Gastroesophageal sphincter (tissue), 4 donors: ENCODE data around the gene ZNF587B. TPM values are rescaled to one million over a fixed set of nuclear protein-coding genes. Genes with fewer than 3 reads are reported as not detected.
A peak's percentile ranks its signal among the peaks of the same experiment; 100 is the strongest.
"Not testable (repeated sequence)": the region's sequence is repeated elsewhere in the genome, so short reads cannot be mapped to it uniquely, and the experiment has no call there.

Source experiments
- ATAC-seq: fragments of 150-250 bp; one replicate; pipeline ENCODE4 v1.9.1; 2016; ENCODE audit warnings: mild to moderate bottlenecking, moderate library complexity
- H3K27ac ChIP-seq, 4 donors: fragments of 200-600 bp; sonication (generic) in 3 of 4; 1 replicate in 3 of 4; 2 replicates in 1 of 4; pipeline ENCODE4 v1.5.1; 2016 to 2019
- H3K27me3 ChIP-seq: fragments of 200-600 bp; sonication (generic); one replicate; pipeline ENCODE4 v1.5.1; 2019
- H3K36me3 ChIP-seq, 2 donors: fragments of 200-600 bp; sonication (generic); one replicate each; pipeline ENCODE4 v1.5.1; 2019; ENCODE audit warnings: control low read depth in 1 of 2
- H3K4me1 ChIP-seq, 3 donors: fragments of 200-600 bp; sonication (generic); 1 replicate in 2 of 3; 2 replicates in 1 of 3; pipeline ENCODE4 v1.5.1; 2016 to 2019; ENCODE audit warnings: control low read depth in 2 of 3
- H3K4me3 ChIP-seq, 2 donors: fragments of 200-600 bp; sonication (generic); one replicate each; pipeline ENCODE4 v1.5.1; 2019; ENCODE audit warnings: mild to moderate bottlenecking in 1 of 2, moderate library complexity in 1 of 2
- H3K9me3 ChIP-seq, 3 donors: fragments of 200-600 bp; sonication (generic); one replicate each; pipeline ENCODE4 v1.5.1; 2017 to 2019; ENCODE audit warnings: control low read depth in 2 of 3
- EP300 ChIP-seq: sonication (generic); formaldehyde crosslinking; IDR thresholded peaks from one replicate; pipeline ENCODE4 v1.6.1; 2017; ENCODE audit warnings: antibody characterized with exemption, mild to moderate bottlenecking
- POLR2A ChIP-seq, 2 donors: fragments of 450-650 bp; IDR thresholded peaks; one replicate each; pipeline ENCODE4 v1.6.1; 2017; ENCODE audit warnings: antibody characterized with exemption in 2 of 2, mild to moderate bottlenecking in 2 of 2, moderate library complexity in 1 of 2
- POLR2AphosphoS5 ChIP-seq: sonication (generic); formaldehyde crosslinking; IDR thresholded peaks from one replicate; pipeline ENCODE4 v1.6.1; 2017; ENCODE audit warnings: antibody characterized with exemption
- WGBS, 2 donors: methylation state at CpG; one replicate each; pipeline ENCODE4 v1.1.5; 2018; ENCODE audit warnings: low coverage in 1 of 2; 5-methylcytosine and 5-hydroxymethylcytosine counted together
- total RNA-seq, 4 donors: library from RNA; depleted of rRNA; stranded (reverse); fragments of >200 nt; gene quantifications; one replicate each; pipeline ENCODE4 v1.1.0, GENCODE V29; 2016
- TF ChIP-seq, protein P1 (sequence below), 4 experiments: fragments of 200-600 bp in 2 of 4; fragments of 450-650 bp in 2 of 4; sonication (generic) in 1 of 4; IDR thresholded peaks; one replicate each; pipeline ENCODE4 v1.5.1; 2017 to 2019; ENCODE audit warnings: antibody characterized with exemption in 4 of 4, mild to moderate bottlenecking in 2 of 4, moderate library complexity in 2 of 4

ZNF587B gene
- total RNA-seq, 4 donors from 2014 or later, result 7.6 to 14.5 (median 10.7) TPM

- 0% methylated on average over 2 to 3 of the region's 44 CpGs for WGBS, 2 donors
- peak; percentile 85 for ATAC-seq
- Histone ChIP-seq H3K27ac (peak overlapping the region; percentile 11 to 84 (median 82)), H3K4me3 (peak overlapping the region; percentile 64 to 68), H3K27me3 (no peaks in the 10 kb centered on the region), H3K4me1 (peaks cover 0 to 34% (median 6%) of the 10 kb centered on the region in 3 donors), H3K9me3 (no peaks in the 10 kb centered on the region), H3K36me3 (peaks cover 0 to 11% of the 10 kb centered on the region in 2 donors)
- no peak for TF ChIP-seq EP300
- peak; percentile 56 for TF ChIP-seq POLR2AphosphoS5
- TF ChIP-seq, protein P1, sequence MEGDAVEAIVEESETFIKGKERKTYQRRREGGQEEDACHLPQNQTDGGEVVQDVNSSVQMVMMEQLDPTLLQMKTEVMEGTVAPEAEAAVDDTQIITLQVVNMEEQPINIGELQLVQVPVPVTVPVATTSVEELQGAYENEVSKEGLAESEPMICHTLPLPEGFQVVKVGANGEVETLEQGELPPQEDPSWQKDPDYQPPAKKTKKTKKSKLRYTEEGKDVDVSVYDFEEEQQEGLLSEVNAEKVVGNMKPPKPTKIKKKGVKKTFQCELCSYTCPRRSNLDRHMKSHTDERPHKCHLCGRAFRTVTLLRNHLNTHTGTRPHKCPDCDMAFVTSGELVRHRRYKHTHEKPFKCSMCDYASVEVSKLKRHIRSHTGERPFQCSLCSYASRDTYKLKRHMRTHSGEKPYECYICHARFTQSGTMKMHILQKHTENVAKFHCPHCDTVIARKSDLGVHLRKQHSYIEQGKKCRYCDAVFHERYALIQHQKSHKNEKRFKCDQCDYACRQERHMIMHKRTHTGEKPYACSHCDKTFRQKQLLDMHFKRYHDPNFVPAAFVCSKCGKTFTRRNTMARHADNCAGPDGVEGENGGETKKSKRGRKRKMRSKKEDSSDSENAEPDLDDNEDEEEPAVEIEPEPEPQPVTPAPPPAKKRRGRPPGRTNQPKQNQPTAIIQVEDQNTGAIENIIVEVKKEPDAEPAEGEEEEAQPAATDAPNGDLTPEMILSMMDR (IDR thresholded peaks at IDR 0.05), result peak in 1 of 4 experiments; percentile 21
- peak; percentile 20 to 23 for TF ChIP-seq POLR2A (IDR thresholded peaks at IDR 0.05)
These were observed 10.5 kb upstream of the ZNF587B start for GRCh38 chr19:57819475-57820148.

DNA sequence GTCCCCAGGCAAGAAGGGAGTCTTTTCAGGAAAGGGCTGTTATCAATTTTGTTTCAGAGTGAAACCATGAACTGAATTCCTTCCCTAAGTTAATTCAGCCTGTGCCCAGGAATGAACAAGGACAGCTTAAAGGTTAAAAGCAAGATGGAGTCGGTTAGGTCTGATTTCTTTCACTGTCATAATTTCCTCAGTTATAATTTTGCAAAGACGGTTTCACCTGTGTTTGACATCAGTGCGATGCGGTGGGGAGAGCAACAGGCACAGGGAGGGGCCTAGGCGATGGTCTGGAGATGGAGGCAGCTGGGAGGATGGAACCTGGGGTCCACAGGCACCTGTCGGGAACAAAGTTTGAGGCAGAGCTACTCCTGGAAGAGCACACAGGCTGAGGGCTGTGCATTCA lies 9.5 kb upstream of the ZNF587B start:
- Histone ChIP-seq H3K27ac (peak overlapping the region in 2 of 4 donors; percentile 81 to 84), H3K4me1 (peaks cover 0 to 26% (median 6%) of the 10 kb centered on the region in 3 donors), H3K9me3 (no peaks in the 10 kb centered on the region), H3K27me3 (no peaks in the 10 kb centered on the region), H3K4me3 (peak overlapping the region in 1 of 2 donors; percentile 68), H3K36me3 (peaks cover 0 to 11% of the 10 kb centered on the region in 2 donors)
- no peak for ATAC-seq
- TF ChIP-seq, protein P1 (IDR thresholded peaks at IDR 0.05), result no peak
- no peak for TF ChIP-seq POLR2A (IDR thresholded peaks at IDR 0.05)
- TF ChIP-seq POLR2AphosphoS5, result no peak
- no peak for TF ChIP-seq EP300
- WGBS, 2 donors, result 62 to 71% methylated on average over 4 to 6 of the region's 6 CpGs

- not testable (repeated sequence) for H3K27me3 ChIP-seq, H3K27ac ChIP-seq, ATAC-seq, H3K9me3 ChIP-seq
- Histone ChIP-seq H3K4me1 (peaks cover 0 to 26% (median 6%) of the 10 kb centered on the region in 3 donors), H3K4me3 (peak overlapping the region in 1 of 2 donors; percentile 68), H3K36me3 (peaks cover 0 to 11% of the 10 kb centered on the region in 2 donors)
- 50% methylated on average over 2 of the region's 3 CpGs; no CpG with 5 or more reads in 1 of the 2 donors for WGBS, 2 donors
These were observed 9.0 kb upstream of the ZNF587B start for GRCh38 chr19:57821095-57821494.

DNA sequence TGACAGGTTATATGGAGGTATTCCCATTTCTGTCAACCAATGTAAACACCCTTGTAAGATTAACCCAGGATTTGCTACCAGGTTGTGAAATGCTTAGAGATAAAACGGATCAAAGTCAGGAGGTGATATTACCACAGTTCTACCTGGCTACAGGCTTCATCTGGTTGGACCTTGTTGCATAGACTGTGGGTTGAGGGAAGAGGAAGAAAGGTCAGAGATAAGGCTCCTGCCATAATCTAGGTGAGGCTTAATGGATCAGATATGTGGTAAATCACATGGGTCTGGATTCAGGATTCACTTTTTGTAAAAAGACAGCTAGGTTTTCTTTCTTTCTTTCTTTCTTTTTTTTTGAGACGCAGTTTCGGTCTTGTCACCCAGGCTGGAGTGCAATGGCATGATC lies 8.6 kb upstream of the ZNF587B start:
- H3K27ac ChIP-seq, H3K4me3 ChIP-seq, H3K27me3 ChIP-seq, ATAC-seq, H3K9me3 ChIP-seq: not testable (repeated sequence)
- peaks cover 0 to 11% of the 10 kb centered on the region in 2 donors for H3K36me3 ChIP-seq
- 100% methylated on average over 2 to 3 of the region's 3 CpGs for WGBS, 2 donors
- peaks cover 0 to 26% (median 6%) of the 10 kb centered on the region in 3 donors for H3K4me1 ChIP-seq

DNA sequence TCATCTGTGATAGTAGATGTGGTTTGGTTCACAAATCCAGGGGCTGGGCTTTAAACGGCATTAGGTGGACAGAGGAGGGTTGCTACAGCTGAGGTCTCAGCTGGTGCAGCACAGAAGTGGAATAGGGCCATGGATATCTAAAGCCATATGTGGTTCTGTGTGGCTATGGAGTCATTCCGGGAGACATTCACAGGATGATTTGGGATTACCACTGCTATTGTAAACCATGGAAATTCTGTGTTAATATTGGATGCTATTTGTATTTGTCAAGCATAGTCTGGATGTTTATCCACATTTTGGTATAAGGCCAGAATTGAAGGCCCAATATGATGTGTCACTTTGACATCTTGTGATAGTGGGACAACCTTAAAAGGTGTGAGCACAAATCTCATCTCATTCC lies 6.9 kb upstream of the ZNF587B start:
- not testable (repeated sequence) for H3K9me3 ChIP-seq, H3K27ac ChIP-seq, ATAC-seq, H3K4me3 ChIP-seq, H3K27me3 ChIP-seq
- WGBS, 2 donors, result 63 to 86% methylated on average over 1 to 2 of the region's 2 CpGs
- Histone ChIP-seq H3K4me1 (peaks cover 0 to 26% (median 6%) of the 10 kb centered on the region in 3 donors), H3K36me3 (peaks cover 0 to 13% of the 10 kb centered on the region in 2 donors)

- H3K4me3 ChIP-seq, H3K27ac ChIP-seq, ATAC-seq, H3K9me3 ChIP-seq, H3K27me3 ChIP-seq: not testable (repeated sequence)
- Histone ChIP-seq H3K36me3 (peaks cover 0 to 17% of the 10 kb centered on the region in 2 donors), H3K4me1 (peaks cover 0 to 26% (median 6%) of the 10 kb centered on the region in 3 donors)
- WGBS, 2 donors, result 70% methylated on average over 3 of the region's 4 CpGs; no CpG with 5 or more reads in 1 of the 2 donors
These were observed 6.5 kb upstream of the ZNF587B start for GRCh38 chr19:57823608-57824007.

GRCh38 chr19:57825511-57825910 lies 4.6 kb upstream of the ZNF587B start:
- H3K36me3 ChIP-seq, result peaks cover 0 to 17% of the 10 kb centered on the region in 2 donors
- TF ChIP-seq POLR2A (IDR thresholded peaks at IDR 0.05), result no peak
- TF ChIP-seq EP300, result no peak
- TF ChIP-seq, protein P1 (IDR thresholded peaks at IDR 0.05), result no peak
- no peak for TF ChIP-seq POLR2AphosphoS5
- no peak overlapping the region for H3K27ac ChIP-seq
- ATAC-seq, result no peak
- no peaks in the 10 kb centered on the region for H3K9me3 ChIP-seq
- peaks cover 0 to 20% (median 2%) of the 10 kb centered on the region in 3 donors for H3K4me1 ChIP-seq
- H3K4me3 ChIP-seq, result no peak overlapping the region
- no peaks in the 10 kb centered on the region for H3K27me3 ChIP-seq
- 89 to 95% methylated on average over 4 to 6 of the region's 6 CpGs for WGBS, 2 donors
